ENCODE measurements around the gene CCDC148. TPM values are rescaled to one million over a fixed set of nuclear protein-coding genes. Genes with fewer than 3 reads are reported as not detected.

CCDC148 gene
- polyA plus RNA-seq, 3 donors: not detected

DNA sequence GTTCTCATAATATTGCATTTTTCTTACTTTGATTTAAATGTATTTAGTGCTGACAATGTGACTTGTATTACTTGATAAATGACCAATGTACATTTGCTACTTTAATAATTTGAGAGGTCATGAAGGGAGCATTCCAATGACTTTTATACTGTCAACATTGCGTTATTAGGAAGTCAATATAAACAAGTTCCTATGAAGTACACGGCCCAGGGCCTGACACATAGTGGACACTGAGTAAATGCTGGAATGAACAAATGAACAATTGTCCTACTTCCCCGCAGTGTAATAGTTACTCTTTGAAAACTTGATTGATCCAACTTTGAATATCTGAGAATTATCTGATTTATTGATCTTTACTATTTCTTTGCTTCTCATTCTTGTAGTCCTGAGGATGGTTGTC is 47.5 kb upstream of the CCDC148 start:
- DNase-seq: no peak
- Mint-ChIP-seq H3K27me3 (ENCODE audit: low read depth in 3 of 3) (peaks cover 0 to 3% (median 0%) of the 10 kb centered on the region in 3 donors), H3K4me1 (peaks cover 3% of the 10 kb centered on the region), H3K27ac (no peak overlapping the region), H3K4me3 (no peak overlapping the region), H3K9me3 (no peaks in the 10 kb centered on the region), H3K36me3 (peaks cover 6% of the 10 kb centered on the region in 2 donors)
- H3K4me2 ChIP-seq (replicated peaks; ENCODE audit: extremely low read depth, low read length, poor library complexity, severe bottlenecking): no peak overlapping the region
- H2AFZ ChIP-seq (ENCODE audit: insufficient read depth, low read depth, low read length, poor library complexity, severe bottlenecking): no peak overlapping the region
- no peak overlapping the region for H3K9ac ChIP-seq (ENCODE audit: insufficient read depth, low read length, poor library complexity, severe bottlenecking)
- H3K27ac ChIP-seq (ENCODE audit: low read depth in 1 of 2, low read length in 2 of 2): no peak overlapping the region
- peaks cover 10% of the 10 kb centered on the region for H3K79me2 ChIP-seq (ENCODE audit: insufficient read depth, low read length)
- no peak overlapping the region for H3K4me3 ChIP-seq (replicated peaks in 1 of 3; ENCODE audit: low read depth in 2 of 3, low read length in 3 of 3)
- H3K36me3 ChIP-seq (replicated peaks in 1 of 2; ENCODE audit: control insufficient read depth in 1 of 2, insufficient read depth in 2 of 2, low read length in 2 of 2): no peaks in the 10 kb centered on the region
- TF ChIP-seq, protein P1, sequence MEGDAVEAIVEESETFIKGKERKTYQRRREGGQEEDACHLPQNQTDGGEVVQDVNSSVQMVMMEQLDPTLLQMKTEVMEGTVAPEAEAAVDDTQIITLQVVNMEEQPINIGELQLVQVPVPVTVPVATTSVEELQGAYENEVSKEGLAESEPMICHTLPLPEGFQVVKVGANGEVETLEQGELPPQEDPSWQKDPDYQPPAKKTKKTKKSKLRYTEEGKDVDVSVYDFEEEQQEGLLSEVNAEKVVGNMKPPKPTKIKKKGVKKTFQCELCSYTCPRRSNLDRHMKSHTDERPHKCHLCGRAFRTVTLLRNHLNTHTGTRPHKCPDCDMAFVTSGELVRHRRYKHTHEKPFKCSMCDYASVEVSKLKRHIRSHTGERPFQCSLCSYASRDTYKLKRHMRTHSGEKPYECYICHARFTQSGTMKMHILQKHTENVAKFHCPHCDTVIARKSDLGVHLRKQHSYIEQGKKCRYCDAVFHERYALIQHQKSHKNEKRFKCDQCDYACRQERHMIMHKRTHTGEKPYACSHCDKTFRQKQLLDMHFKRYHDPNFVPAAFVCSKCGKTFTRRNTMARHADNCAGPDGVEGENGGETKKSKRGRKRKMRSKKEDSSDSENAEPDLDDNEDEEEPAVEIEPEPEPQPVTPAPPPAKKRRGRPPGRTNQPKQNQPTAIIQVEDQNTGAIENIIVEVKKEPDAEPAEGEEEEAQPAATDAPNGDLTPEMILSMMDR (IDR thresholded peaks at IDR 0.05): no peak
- no CpG with 5 or more reads among the region's 3 CpGs for WGBS (ENCODE audit: insufficient coverage)
- intact Hi-C loops (cut with micrococcal nuclease): no loop called here
- H3K27me3 ChIP-seq (ENCODE audit: control insufficient read depth in 2 of 2, insufficient read depth in 2 of 2, low read length in 2 of 2): no peaks in the 10 kb centered on the region
- H3K9me3 ChIP-seq (replicated peaks in 1 of 2; ENCODE audit: control insufficient read depth in 1 of 2, insufficient read depth in 1 of 2, low read length in 2 of 2): no peaks in the 10 kb centered on the region
- no peaks in the 10 kb centered on the region for H4K20me1 ChIP-seq (ENCODE audit: insufficient read depth, low read length)
- no peaks in the 10 kb centered on the region for H3K4me1 ChIP-seq (ENCODE audit: control insufficient read depth in 1 of 2, insufficient read depth in 2 of 2, low read length in 2 of 2)

DNA sequence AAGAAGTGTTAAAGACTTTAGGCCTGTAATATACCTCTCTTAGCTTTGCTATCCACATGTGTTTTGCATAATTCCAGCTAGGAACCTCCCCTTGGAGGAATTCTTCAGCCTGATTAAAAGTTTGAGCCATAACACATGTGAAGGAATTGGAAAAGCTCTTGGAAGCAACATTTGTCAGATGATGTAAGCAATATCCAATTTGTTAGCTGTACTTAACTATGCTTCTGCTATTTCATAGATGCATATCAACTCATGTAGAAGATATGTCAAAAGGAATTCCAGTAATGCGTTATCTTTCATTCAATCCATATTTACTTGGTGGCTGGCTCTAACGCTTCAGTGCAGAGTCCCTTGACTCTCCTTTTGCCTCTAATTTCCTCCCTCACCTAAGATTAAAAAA is 46.4 kb upstream of the CCDC148 start:
- TF ChIP-seq, protein P1 (IDR thresholded peaks at IDR 0.05): no peak
- Histone ChIP-seq H3K9me3 (replicated peaks in 1 of 2; ENCODE audit: control insufficient read depth in 1 of 2, insufficient read depth in 1 of 2, low read length in 2 of 2) (no peaks in the 10 kb centered on the region), H3K79me2 (ENCODE audit: insufficient read depth, low read length) (peaks cover 10% of the 10 kb centered on the region), H3K4me1 (ENCODE audit: control insufficient read depth in 1 of 2, insufficient read depth in 2 of 2, low read length in 2 of 2) (no peaks in the 10 kb centered on the region), H4K20me1 (ENCODE audit: insufficient read depth, low read length) (no peaks in the 10 kb centered on the region), H3K4me2 (replicated peaks; ENCODE audit: extremely low read depth, low read length, poor library complexity, severe bottlenecking) (no peak overlapping the region), H3K27me3 (ENCODE audit: control insufficient read depth in 2 of 2, insufficient read depth in 2 of 2, low read length in 2 of 2) (no peaks in the 10 kb centered on the region), H2AFZ (ENCODE audit: insufficient read depth, low read depth, low read length, poor library complexity, severe bottlenecking) (no peak overlapping the region), H3K36me3 (replicated peaks in 1 of 2; ENCODE audit: control insufficient read depth in 1 of 2, insufficient read depth in 2 of 2, low read length in 2 of 2) (no peaks in the 10 kb centered on the region), H3K9ac (ENCODE audit: insufficient read depth, low read length, poor library complexity, severe bottlenecking) (no peak overlapping the region), H3K4me3 (replicated peaks in 1 of 3; ENCODE audit: low read depth in 2 of 3, low read length in 3 of 3) (no peak overlapping the region), H3K27ac (ENCODE audit: low read depth in 1 of 2, low read length in 2 of 2) (no peak overlapping the region)
- no peak overlapping the region for H3K27ac Mint-ChIP-seq
- peaks cover 3% of the 10 kb centered on the region for H3K4me1 Mint-ChIP-seq
- no peaks in the 10 kb centered on the region for H3K9me3 Mint-ChIP-seq
- no peak for DNase-seq
- H3K27me3 Mint-ChIP-seq (ENCODE audit: low read depth in 3 of 3): peaks cover 0 to 3% (median 0%) of the 10 kb centered on the region in 3 donors
- no peak overlapping the region for H3K4me3 Mint-ChIP-seq
- no CpG with 5 or more reads among the region's 2 CpGs for WGBS (ENCODE audit: insufficient coverage)
- H3K36me3 Mint-ChIP-seq: peaks cover 6% of the 10 kb centered on the region in 2 donors
- intact Hi-C loops (cut with micrococcal nuclease): no loop called here
